Measurements from ENCODE around the gene RHEX.
A peak's percentile ranks its signal among the peaks of the same experiment; 100 is the strongest.

Gene RHEX

GRCh38 chr1:206010060-206010459 is 42.9 kb upstream of the RHEX start:
- Histone ChIP-seq H3K4me1 (ENCODE audit: low read length) (peaks cover 9% of the 10 kb centered on the region), H2AFZ (ENCODE audit: low read length) (no peak overlapping the region), H4K20me1 (ENCODE audit: insufficient read depth, low read length) (no peaks in the 10 kb centered on the region), H3K4me2 (ENCODE audit: low read depth, low read length) (no peak overlapping the region), H3K9me3 (replicated peaks; ENCODE audit: insufficient read depth, low read length) (no peaks in the 10 kb centered on the region), H3K9ac (ENCODE audit: low read length) (no peak overlapping the region), H3F3A (ENCODE audit: insufficient read depth, low read length) (no peaks in the 10 kb centered on the region), H3K4me3 (ENCODE audit: low read length) (no peak overlapping the region), H3K9me2 (replicated peaks; ENCODE audit: insufficient read depth, low read length) (no peaks in the 10 kb centered on the region), H3K79me2 (ENCODE audit: low read length) (no peaks in the 10 kb centered on the region), H3K36me3 (replicated peaks; ENCODE audit: insufficient read depth, low read length) (no peaks in the 10 kb centered on the region), H3K27me3 (replicated peaks; ENCODE audit: insufficient read depth, low read length) (no peaks in the 10 kb centered on the region), H3K27ac (ENCODE audit: low read length) (no peak overlapping the region)
- TF ChIP-seq EZH2phosphoT487 (IDR thresholded peaks at IDR 0.05; ENCODE audit: low read length) (no peak), EZH2 (optimal IDR thresholded peaks at IDR 0.05; ENCODE audit: low read depth, low read length) (no peak), CTCF (IDR thresholded peaks at IDR 0.05; ENCODE audit: low read length) (no peak)
- DNase-seq = no peak

GRCh38 chr1:206011057-206011456 is 41.9 kb upstream of the RHEX start:
- no peak for DNase-seq
- no peak overlapping the region for H3K27ac ChIP-seq (ENCODE audit: low read length)
- no peak overlapping the region for H3K4me3 ChIP-seq (ENCODE audit: low read length)
- no peaks in the 10 kb centered on the region for H3K9me3 ChIP-seq (replicated peaks; ENCODE audit: insufficient read depth, low read length)
- no peaks in the 10 kb centered on the region for H3F3A ChIP-seq (ENCODE audit: insufficient read depth, low read length)
- no peaks in the 10 kb centered on the region for H3K79me2 ChIP-seq (ENCODE audit: low read length)
- H3K9me2 ChIP-seq (replicated peaks; ENCODE audit: insufficient read depth, low read length) = no peaks in the 10 kb centered on the region
- H3K36me3 ChIP-seq (replicated peaks; ENCODE audit: insufficient read depth, low read length) = no peaks in the 10 kb centered on the region
- no peak overlapping the region for H3K4me2 ChIP-seq (ENCODE audit: low read depth, low read length)
- no peak overlapping the region for H2AFZ ChIP-seq (ENCODE audit: low read length)
- H3K27me3 ChIP-seq (replicated peaks; ENCODE audit: insufficient read depth, low read length) = no peaks in the 10 kb centered on the region
- TF ChIP-seq EZH2phosphoT487 (IDR thresholded peaks at IDR 0.05; ENCODE audit: low read length) = no peak
- TF ChIP-seq CTCF (IDR thresholded peaks at IDR 0.05; ENCODE audit: low read length) = no peak
- H3K9ac ChIP-seq (ENCODE audit: low read length) = no peak overlapping the region
- peaks cover 9% of the 10 kb centered on the region for H3K4me1 ChIP-seq (ENCODE audit: low read length)
- no peaks in the 10 kb centered on the region for H4K20me1 ChIP-seq (ENCODE audit: insufficient read depth, low read length)

GRCh38 chr1:206012086-206012859 is 40.7 kb upstream of the RHEX start:
- Histone ChIP-seq H4K20me1 (ENCODE audit: insufficient read depth, low read length) (no peaks in the 10 kb centered on the region), H3K9me2 (replicated peaks; ENCODE audit: insufficient read depth, low read length) (no peaks in the 10 kb centered on the region), H3K4me3 (ENCODE audit: low read length) (no peak overlapping the region), H3K9me3 (replicated peaks; ENCODE audit: insufficient read depth, low read length) (no peaks in the 10 kb centered on the region), H3K36me3 (replicated peaks; ENCODE audit: insufficient read depth, low read length) (no peaks in the 10 kb centered on the region), H3K9ac (ENCODE audit: low read length) (no peak overlapping the region), H2AFZ (ENCODE audit: low read length) (peak overlapping the region; percentile 73), H3K4me2 (ENCODE audit: low read depth, low read length) (peak overlapping the region; percentile 15; the same call in 1 of the 2 replicates), H3K79me2 (ENCODE audit: low read length) (no peaks in the 10 kb centered on the region), H3F3A (ENCODE audit: insufficient read depth, low read length) (no peaks in the 10 kb centered on the region), H3K27me3 (replicated peaks; ENCODE audit: insufficient read depth, low read length) (no peaks in the 10 kb centered on the region), H3K27ac (ENCODE audit: low read length) (no peak overlapping the region), H3K4me1 (ENCODE audit: low read length) (peaks cover 9% of the 10 kb centered on the region)
- peak; percentile 64 for DNase-seq
- TF ChIP-seq CTCF (IDR thresholded peaks at IDR 0.05; ENCODE audit: low read length) (no peak), EZH2 (optimal IDR thresholded peaks at IDR 0.05; ENCODE audit: low read depth, low read length) (no peak), EZH2phosphoT487 (IDR thresholded peaks at IDR 0.05; ENCODE audit: low read length) (no peak)
